Measurements from ENCODE around the gene CTLA4.

The CTLA4 gene

DNA sequence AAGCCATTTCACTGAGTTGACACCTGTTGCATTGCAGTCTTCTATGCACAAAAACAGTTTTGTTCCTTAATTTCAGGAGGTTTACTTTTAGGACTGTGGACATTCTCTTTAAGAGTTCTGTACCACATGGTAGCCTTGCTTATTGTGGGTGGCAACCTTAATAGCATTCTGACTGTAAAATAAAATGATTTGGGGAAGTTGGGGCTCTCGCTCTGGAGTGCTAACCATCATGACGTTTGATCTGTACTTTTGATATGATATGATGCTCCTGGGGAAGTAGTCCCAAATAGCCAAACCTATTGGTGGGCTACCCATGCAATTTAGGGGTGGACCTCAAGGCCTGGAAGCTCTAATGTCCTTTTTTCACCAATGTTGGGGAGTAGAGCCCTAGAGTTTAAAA lies 3.4 kb downstream of the CTLA4 start:
- TF ChIP-seq, protein P1, sequence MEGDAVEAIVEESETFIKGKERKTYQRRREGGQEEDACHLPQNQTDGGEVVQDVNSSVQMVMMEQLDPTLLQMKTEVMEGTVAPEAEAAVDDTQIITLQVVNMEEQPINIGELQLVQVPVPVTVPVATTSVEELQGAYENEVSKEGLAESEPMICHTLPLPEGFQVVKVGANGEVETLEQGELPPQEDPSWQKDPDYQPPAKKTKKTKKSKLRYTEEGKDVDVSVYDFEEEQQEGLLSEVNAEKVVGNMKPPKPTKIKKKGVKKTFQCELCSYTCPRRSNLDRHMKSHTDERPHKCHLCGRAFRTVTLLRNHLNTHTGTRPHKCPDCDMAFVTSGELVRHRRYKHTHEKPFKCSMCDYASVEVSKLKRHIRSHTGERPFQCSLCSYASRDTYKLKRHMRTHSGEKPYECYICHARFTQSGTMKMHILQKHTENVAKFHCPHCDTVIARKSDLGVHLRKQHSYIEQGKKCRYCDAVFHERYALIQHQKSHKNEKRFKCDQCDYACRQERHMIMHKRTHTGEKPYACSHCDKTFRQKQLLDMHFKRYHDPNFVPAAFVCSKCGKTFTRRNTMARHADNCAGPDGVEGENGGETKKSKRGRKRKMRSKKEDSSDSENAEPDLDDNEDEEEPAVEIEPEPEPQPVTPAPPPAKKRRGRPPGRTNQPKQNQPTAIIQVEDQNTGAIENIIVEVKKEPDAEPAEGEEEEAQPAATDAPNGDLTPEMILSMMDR (IDR thresholded peaks at IDR 0.05; ENCODE audit: low read depth, low read length) = no peak
- no peak for DNase-seq (ENCODE audit: extremely low read depth, low read depth)

DNA sequence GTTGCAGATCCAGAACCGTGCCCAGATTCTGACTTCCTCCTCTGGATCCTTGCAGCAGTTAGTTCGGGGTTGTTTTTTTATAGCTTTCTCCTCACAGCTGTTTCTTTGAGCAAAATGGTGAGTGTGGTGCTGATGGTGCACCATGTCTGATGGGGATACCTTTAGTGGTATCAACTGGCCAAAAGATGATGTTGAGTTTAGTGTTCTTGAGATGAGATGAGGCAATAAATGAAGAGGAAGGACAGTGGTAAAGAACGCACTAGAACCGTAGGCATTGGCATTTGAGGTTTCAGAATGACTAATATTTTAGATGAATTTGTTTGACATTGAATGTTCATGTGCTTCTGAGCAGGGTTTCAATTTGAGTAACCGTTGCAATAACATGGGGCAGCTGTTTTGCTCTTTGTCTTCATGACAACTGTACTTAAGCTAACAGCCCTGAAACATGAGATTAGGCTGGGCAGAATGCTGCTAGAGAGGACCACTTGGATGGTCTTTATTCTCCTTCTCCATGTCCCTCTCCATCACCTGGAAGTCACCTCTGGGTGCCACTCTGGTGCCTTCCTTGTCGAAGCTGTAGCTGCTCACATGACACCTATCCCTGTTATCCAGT lies 3.9 kb downstream of the CTLA4 start:
- TF ChIP-seq, protein P1 (IDR thresholded peaks at IDR 0.05; ENCODE audit: low read depth, low read length) = no peak
- DNase-seq (ENCODE audit: extremely low read depth, low read depth) = no peak

DNA sequence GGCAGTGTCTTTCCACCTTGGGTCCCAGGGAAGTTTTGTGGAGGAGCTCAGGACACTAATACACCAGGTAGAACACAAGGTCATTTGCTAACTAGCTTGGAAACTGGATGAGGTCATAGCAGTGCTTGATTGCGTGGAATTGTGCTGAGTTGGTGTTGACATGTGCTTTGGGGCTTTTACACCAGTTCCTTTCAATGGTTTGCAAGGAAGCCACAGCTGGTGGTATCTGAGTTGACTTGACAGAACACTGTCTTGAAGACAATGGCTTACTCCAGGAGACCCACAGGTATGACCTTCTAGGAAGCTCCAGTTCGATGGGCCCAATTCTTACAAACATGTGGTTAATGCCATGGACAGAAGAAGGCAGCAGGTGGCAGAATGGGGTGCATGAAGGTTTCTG lies 5.9 kb downstream of the CTLA4 start:
- DNase-seq (ENCODE audit: extremely low read depth, low read depth) = no peak
- TF ChIP-seq, protein P1 (IDR thresholded peaks at IDR 0.05; ENCODE audit: low read depth, low read length) = no peak

DNA sequence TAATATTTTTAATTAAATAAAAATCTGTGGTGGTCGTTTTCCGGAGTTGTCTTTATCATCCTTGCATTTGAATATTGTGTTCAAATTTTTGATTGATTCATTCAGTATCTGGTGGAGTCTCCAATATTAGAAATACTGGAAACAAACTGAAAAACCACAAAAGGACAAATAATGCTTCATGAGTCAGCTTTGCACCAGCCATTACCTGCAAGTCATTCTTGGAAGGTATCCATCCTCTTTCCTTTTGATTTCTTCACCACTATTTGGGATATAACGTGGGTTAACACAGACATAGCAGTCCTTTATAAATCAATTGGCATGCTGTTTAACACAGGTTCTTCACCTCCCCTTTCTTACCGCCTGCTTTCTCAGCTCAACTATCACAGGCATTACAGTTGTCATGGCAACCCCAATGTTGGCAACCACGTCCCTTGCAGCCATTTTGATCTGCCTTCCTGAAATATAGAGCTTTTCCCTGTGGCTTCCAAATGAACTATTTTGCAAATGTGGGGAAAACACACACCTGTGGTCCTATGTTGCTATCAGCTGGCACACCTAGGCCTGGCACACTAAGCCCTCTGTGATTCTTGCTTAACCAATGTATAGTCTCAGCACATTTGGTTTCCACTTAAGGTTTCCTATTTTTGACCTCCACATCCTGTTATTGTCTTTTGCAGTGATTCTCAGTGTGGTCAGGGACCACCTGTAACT lies 6.5 kb downstream of the CTLA4 start:
- no peak for DNase-seq (ENCODE audit: extremely low read depth, low read depth)
- TF ChIP-seq, protein P1 (IDR thresholded peaks at IDR 0.05; ENCODE audit: low read depth, low read length) = no peak

DNA sequence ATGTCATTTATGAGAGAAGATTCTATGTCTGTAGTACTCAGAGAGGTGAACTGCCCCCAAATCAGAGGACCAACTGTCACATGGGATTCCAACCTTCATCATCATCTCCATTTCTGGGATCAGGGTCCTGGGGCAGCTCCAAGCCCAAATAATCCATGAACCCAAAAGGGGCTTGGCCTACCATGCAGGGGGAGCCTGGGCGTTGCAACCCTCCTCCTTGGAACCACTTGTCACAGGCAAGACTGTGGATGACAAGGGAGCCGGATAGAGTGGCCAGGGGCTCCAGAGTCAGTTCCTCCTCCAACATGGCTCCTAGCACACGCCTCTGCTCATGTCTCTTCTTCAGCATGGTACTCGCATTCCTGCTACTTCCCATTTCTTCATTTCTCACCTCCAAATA lies 7.9 kb downstream of the CTLA4 start:
- DNase-seq (ENCODE audit: extremely low read depth, low read depth) = no peak
- TF ChIP-seq, protein P1 (IDR thresholded peaks at IDR 0.05; ENCODE audit: low read depth, low read length) = no peak

DNA sequence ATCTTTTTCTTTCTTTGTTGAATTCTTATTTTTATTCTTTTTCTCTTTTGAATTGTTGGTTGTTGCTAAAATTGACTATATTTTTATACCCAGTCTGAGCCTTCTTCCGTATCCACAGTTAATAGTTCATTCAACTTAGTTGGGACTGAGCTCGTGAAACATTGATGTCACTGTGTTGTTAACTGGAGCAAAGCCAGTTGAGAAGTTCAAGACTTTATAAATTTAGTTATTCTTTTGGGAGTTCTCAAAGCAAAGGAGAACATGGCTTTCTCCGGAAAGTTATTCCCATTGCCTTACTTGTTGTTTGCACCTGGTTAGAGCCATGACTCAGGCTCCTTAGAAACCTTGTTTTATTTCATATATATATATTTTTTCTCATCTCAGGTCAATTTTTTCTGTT lies 8.8 kb downstream of the CTLA4 start:
- TF ChIP-seq, protein P1 (IDR thresholded peaks at IDR 0.05; ENCODE audit: low read depth, low read length) = no peak
- no peak for DNase-seq (ENCODE audit: extremely low read depth, low read depth)

DNA sequence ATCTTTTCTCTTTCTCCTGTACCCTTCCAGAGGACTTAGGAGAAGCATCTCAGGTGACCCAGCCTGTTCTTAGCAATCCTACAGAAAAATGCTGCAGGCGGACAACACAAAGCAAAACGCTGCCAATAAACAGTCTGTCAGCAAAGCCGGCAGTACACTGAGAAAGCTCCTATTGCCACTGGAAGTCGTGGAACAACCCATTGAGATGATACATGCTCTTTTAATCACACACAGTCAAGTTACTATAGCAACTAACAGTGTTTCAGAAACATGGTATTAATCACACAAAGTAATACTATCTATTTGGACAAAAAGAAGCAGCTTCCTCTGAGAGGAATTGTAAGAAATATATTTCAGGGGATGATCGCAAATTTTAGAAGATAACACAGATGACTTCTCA lies 10.5 kb downstream of the CTLA4 start:
- no peak for DNase-seq (ENCODE audit: extremely low read depth, low read depth)
- TF ChIP-seq, protein P1 (IDR thresholded peaks at IDR 0.05; ENCODE audit: low read depth, low read length) = no peak

Data from AG09319 (cell line).